ENCODE measurements around the gene CYP27A1.

CYP27A1 gene

GRCh38 chr2:218858138-218858445 lies 76.1 kb downstream of the CYP27A1 start:
- Histone ChIP-seq H2AK5ac (ENCODE audit: low read length) (no peak overlapping the region), H4K8ac (ENCODE audit: low read depth, low read length) (no peak overlapping the region), H2BK5ac (ENCODE audit: low read length) (no peak overlapping the region), H3K27ac (ENCODE audit: low read depth, low read length) (no peak overlapping the region), H4K5ac (ENCODE audit: low read length) (no peak overlapping the region), H3K9ac (ENCODE audit: low read length) (no peak overlapping the region), H3K79me2 (ENCODE audit: control insufficient read depth, insufficient read depth, low read length) (no peaks in the 10 kb centered on the region), H3K18ac (ENCODE audit: low read length) (no peak overlapping the region), H2BK15ac (replicated peaks; ENCODE audit: low read depth) (no peak overlapping the region), H3K56ac (ENCODE audit: low read length) (no peak overlapping the region), H3K23ac (ENCODE audit: low read length) (no peak overlapping the region), H3K4ac (ENCODE audit: low read depth, low read length) (no peak overlapping the region), H3K4me1 (ENCODE audit: control insufficient read depth, low read depth, low read length) (peaks cover 16% of the 10 kb centered on the region), H3K27me3 (ENCODE audit: insufficient read depth, low read length, poor library complexity) (peaks cover 43% of the 10 kb centered on the region), H3K79me1 (ENCODE audit: low read length) (no peaks in the 10 kb centered on the region), H3K4me3 (ENCODE audit: low read length) (no peak overlapping the region), H3K4me2 (ENCODE audit: low read length) (no peak overlapping the region), H2BK120ac (ENCODE audit: low read depth, low read length) (no peak overlapping the region), H3K36me3 (ENCODE audit: control insufficient read depth, insufficient read depth, low read length) (no peaks in the 10 kb centered on the region)
- DNase-seq: no peak
- no CpG with 5 or more reads among the region's 1 CpG for WGBS (ENCODE audit: extremely low coverage, insufficient coverage, low lambda C conversion rate)

- no peaks in the 10 kb centered on the region for H3K36me3 ChIP-seq (ENCODE audit: control insufficient read depth, insufficient read depth, low read length)
- peak overlapping the region; percentile 10 for H3K56ac ChIP-seq (ENCODE audit: low read length)
- WGBS (ENCODE audit: extremely low coverage, insufficient coverage, low lambda C conversion rate): no CpG with 5 or more reads among the region's 51 CpGs
- H3K27ac ChIP-seq (ENCODE audit: low read depth, low read length): no peak overlapping the region
- H3K9ac ChIP-seq (ENCODE audit: low read length): no peak overlapping the region
- no peaks in the 10 kb centered on the region for H3K79me1 ChIP-seq (ENCODE audit: low read length)
- no peak overlapping the region for H2BK120ac ChIP-seq (ENCODE audit: low read depth, low read length)
- H3K4me3 ChIP-seq (ENCODE audit: low read length): no peak overlapping the region
- peaks cover 14% of the 10 kb centered on the region for H3K4me1 ChIP-seq (ENCODE audit: control insufficient read depth, low read depth, low read length)
- H3K18ac ChIP-seq (ENCODE audit: low read length): no peak overlapping the region
- no peak overlapping the region for H2BK15ac ChIP-seq (replicated peaks; ENCODE audit: low read depth)
- no peak overlapping the region for H3K23ac ChIP-seq (ENCODE audit: low read length)
- H3K27me3 ChIP-seq (ENCODE audit: insufficient read depth, low read length, poor library complexity): peaks cover 41% of the 10 kb centered on the region
- H3K4me2 ChIP-seq (ENCODE audit: low read length): peak overlapping the region; percentile 26
- no peak for DNase-seq
- H2BK5ac ChIP-seq (ENCODE audit: low read length): no peak overlapping the region
- no peak overlapping the region for H4K8ac ChIP-seq (ENCODE audit: low read depth, low read length)
- no peak overlapping the region for H2AK5ac ChIP-seq (ENCODE audit: low read length)
- H3K79me2 ChIP-seq (ENCODE audit: control insufficient read depth, insufficient read depth, low read length): no peaks in the 10 kb centered on the region
- H4K5ac ChIP-seq (ENCODE audit: low read length): no peak overlapping the region
- H3K4ac ChIP-seq (ENCODE audit: low read depth, low read length): no peak overlapping the region
Measured at GRCh38 chr2:218858671-218859555, 77.0 kb downstream of the CYP27A1 start.

- peak within 1 kb of the TSS; percentile 44 for H3K4me2 ChIP-seq (ENCODE audit: low read length)
- H3K36me3 ChIP-seq (ENCODE audit: control insufficient read depth, insufficient read depth, low read length): no peaks in the 10 kb centered on the region
- H3K23ac ChIP-seq (ENCODE audit: low read length): no peak within 1 kb of the TSS
- no CpG with 5 or more reads among the region's 64 CpGs for WGBS (ENCODE audit: extremely low coverage, insufficient coverage, low lambda C conversion rate)
- H3K79me2 ChIP-seq (ENCODE audit: control insufficient read depth, insufficient read depth, low read length): no peaks in the 10 kb centered on the region
- no peak within 1 kb of the TSS for H3K27ac ChIP-seq (ENCODE audit: low read depth, low read length)
- peak within 1 kb of the TSS; percentile 34 for H3K9ac ChIP-seq (ENCODE audit: low read length)
- no peak within 1 kb of the TSS for H2BK5ac ChIP-seq (ENCODE audit: low read length)
- no peak within 1 kb of the TSS for H2BK120ac ChIP-seq (ENCODE audit: low read depth, low read length)
- peaks cover 14% of the 10 kb centered on the region for H3K4me1 ChIP-seq (ENCODE audit: control insufficient read depth, low read depth, low read length)
- H2AK5ac ChIP-seq (ENCODE audit: low read length): no peak within 1 kb of the TSS
- peaks cover 40% of the 10 kb centered on the region for H3K27me3 ChIP-seq (ENCODE audit: insufficient read depth, low read length, poor library complexity)
- H3K4ac ChIP-seq (ENCODE audit: low read depth, low read length): no peak within 1 kb of the TSS
- no peak within 1 kb of the TSS for H4K5ac ChIP-seq (ENCODE audit: low read length)
- H2BK15ac ChIP-seq (replicated peaks; ENCODE audit: low read depth): no peak within 1 kb of the TSS
- H3K18ac ChIP-seq (ENCODE audit: low read length): no peak within 1 kb of the TSS
- H3K79me1 ChIP-seq (ENCODE audit: low read length): no peaks in the 10 kb centered on the region
- DNase-seq: no peak
- peak within 1 kb of the TSS; percentile 77 for H3K56ac ChIP-seq (ENCODE audit: low read length)
- H3K4me3 ChIP-seq (ENCODE audit: low read length): no peak within 1 kb of the TSS
- H4K8ac ChIP-seq (ENCODE audit: low read depth, low read length): no peak within 1 kb of the TSS
Measured at GRCh38 chr2:218859556-218859987, 77.6 kb downstream of the CYP27A1 start, which contains the start of gene WNT6. Gene WNT6 (plus strand): TSS chr2:218859805. CDS start chr2:218860038, 233 bp downstream.

- no peak overlapping the region for H2BK15ac ChIP-seq (replicated peaks; ENCODE audit: low read depth)
- no peak overlapping the region for H4K5ac ChIP-seq (ENCODE audit: low read length)
Measured at GRCh38 chr2:218859988-218860831, 78.3 kb downstream of the CYP27A1 start.

GRCh38 chr2:218860950-218861381 lies 79.0 kb downstream of the CYP27A1 start:
- no peak overlapping the region for H3K18ac ChIP-seq (ENCODE audit: low read length)
- H4K5ac ChIP-seq (ENCODE audit: low read length): no peak overlapping the region
- no peak overlapping the region for H3K23ac ChIP-seq (ENCODE audit: low read length)
- WGBS (ENCODE audit: extremely low coverage, insufficient coverage, low lambda C conversion rate): no CpG with 5 or more reads among the region's 21 CpGs
- DNase-seq: peak; percentile 94
- H2BK15ac ChIP-seq (replicated peaks; ENCODE audit: low read depth): no peak overlapping the region
- H3K9ac ChIP-seq (ENCODE audit: low read length): no peak overlapping the region
- H2AK5ac ChIP-seq (ENCODE audit: low read length): no peak overlapping the region
- no peak overlapping the region for H4K8ac ChIP-seq (ENCODE audit: low read depth, low read length)
- H3K4me1 ChIP-seq (ENCODE audit: control insufficient read depth, low read depth, low read length): peaks cover 10% of the 10 kb centered on the region
- H2BK5ac ChIP-seq (ENCODE audit: low read length): no peak overlapping the region
- no peak overlapping the region for H3K4ac ChIP-seq (ENCODE audit: low read depth, low read length)
- H3K79me1 ChIP-seq (ENCODE audit: low read length): no peaks in the 10 kb centered on the region
- no peak overlapping the region for H2BK120ac ChIP-seq (ENCODE audit: low read depth, low read length)
- peaks cover 36% of the 10 kb centered on the region for H3K27me3 ChIP-seq (ENCODE audit: insufficient read depth, low read length, poor library complexity)
- no peak overlapping the region for H3K56ac ChIP-seq (ENCODE audit: low read length)
- no peaks in the 10 kb centered on the region for H3K79me2 ChIP-seq (ENCODE audit: control insufficient read depth, insufficient read depth, low read length)
- no peak overlapping the region for H3K4me3 ChIP-seq (ENCODE audit: low read length)
- no peak overlapping the region for H3K27ac ChIP-seq (ENCODE audit: low read depth, low read length)
- no peak overlapping the region for H3K4me2 ChIP-seq (ENCODE audit: low read length)
- no peaks in the 10 kb centered on the region for H3K36me3 ChIP-seq (ENCODE audit: control insufficient read depth, insufficient read depth, low read length)

More at GRCh38 chr2:218859988-218860831, 78.3 kb downstream of the CYP27A1 start:
- DNase-seq: no peak
- Histone ChIP-seq H3K36me3 (ENCODE audit: control insufficient read depth, insufficient read depth, low read length) (no peaks in the 10 kb centered on the region), H3K9ac (ENCODE audit: low read length) (peak overlapping the region; percentile 34), H3K23ac (ENCODE audit: low read length) (no peak overlapping the region), H3K4me3 (ENCODE audit: low read length) (no peak overlapping the region), H4K8ac (ENCODE audit: low read depth, low read length) (no peak overlapping the region), H3K18ac (ENCODE audit: low read length) (no peak overlapping the region), H2BK120ac (ENCODE audit: low read depth, low read length) (no peak overlapping the region), H3K79me2 (ENCODE audit: control insufficient read depth, insufficient read depth, low read length) (no peaks in the 10 kb centered on the region), H3K27me3 (ENCODE audit: insufficient read depth, low read length, poor library complexity) (peaks cover 36% of the 10 kb centered on the region), H3K27ac (ENCODE audit: low read depth, low read length) (no peak overlapping the region), H2BK5ac (ENCODE audit: low read length) (no peak overlapping the region), H3K4ac (ENCODE audit: low read depth, low read length) (no peak overlapping the region), H3K56ac (ENCODE audit: low read length) (peak overlapping the region; percentile 77), H3K4me2 (ENCODE audit: low read length) (peak overlapping the region; percentile 44), H2AK5ac (ENCODE audit: low read length) (no peak overlapping the region), H3K79me1 (ENCODE audit: low read length) (no peaks in the 10 kb centered on the region), H3K4me1 (ENCODE audit: control insufficient read depth, low read depth, low read length) (peaks cover 14% of the 10 kb centered on the region)
- no CpG with 5 or more reads among the region's 47 CpGs for WGBS (ENCODE audit: extremely low coverage, insufficient coverage, low lambda C conversion rate)

Data from mesendoderm (in vitro differentiated cells).